Myometrial cell (primary cell): ENCODE results near the gene INSM2. TPM values are rescaled to one million over a fixed set of nuclear protein-coding genes. Genes with fewer than 3 reads are reported as not detected.

Source experiments
- total RNA-seq: library from RNA; depleted of rRNA; stranded (reverse); fragments of >200 nt; gene quantifications from 2 replicates; pipeline ENCODE4 v1.2.3, GENCODE V29; 2015

The INSM2 gene, protein sequence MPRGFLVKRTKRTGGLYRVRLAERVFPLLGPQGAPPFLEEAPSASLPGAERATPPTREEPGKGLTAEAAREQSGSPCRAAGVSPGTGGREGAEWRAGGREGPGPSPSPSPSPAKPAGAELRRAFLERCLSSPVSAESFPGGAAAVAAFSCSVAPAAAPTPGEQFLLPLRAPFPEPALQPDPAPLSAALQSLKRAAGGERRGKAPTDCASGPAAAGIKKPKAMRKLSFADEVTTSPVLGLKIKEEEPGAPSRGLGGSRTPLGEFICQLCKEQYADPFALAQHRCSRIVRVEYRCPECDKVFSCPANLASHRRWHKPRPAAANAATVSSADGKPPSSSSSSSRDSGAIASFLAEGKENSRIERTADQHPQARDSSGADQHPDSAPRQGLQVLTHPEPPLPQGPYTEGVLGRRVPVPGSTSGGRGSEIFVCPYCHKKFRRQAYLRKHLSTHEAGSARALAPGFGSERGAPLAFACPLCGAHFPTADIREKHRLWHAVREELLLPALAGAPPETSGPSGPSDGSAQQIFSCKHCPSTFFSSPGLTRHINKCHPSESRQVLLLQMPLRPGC
- not detected in 2 replicates for total RNA-seq

DNA sequence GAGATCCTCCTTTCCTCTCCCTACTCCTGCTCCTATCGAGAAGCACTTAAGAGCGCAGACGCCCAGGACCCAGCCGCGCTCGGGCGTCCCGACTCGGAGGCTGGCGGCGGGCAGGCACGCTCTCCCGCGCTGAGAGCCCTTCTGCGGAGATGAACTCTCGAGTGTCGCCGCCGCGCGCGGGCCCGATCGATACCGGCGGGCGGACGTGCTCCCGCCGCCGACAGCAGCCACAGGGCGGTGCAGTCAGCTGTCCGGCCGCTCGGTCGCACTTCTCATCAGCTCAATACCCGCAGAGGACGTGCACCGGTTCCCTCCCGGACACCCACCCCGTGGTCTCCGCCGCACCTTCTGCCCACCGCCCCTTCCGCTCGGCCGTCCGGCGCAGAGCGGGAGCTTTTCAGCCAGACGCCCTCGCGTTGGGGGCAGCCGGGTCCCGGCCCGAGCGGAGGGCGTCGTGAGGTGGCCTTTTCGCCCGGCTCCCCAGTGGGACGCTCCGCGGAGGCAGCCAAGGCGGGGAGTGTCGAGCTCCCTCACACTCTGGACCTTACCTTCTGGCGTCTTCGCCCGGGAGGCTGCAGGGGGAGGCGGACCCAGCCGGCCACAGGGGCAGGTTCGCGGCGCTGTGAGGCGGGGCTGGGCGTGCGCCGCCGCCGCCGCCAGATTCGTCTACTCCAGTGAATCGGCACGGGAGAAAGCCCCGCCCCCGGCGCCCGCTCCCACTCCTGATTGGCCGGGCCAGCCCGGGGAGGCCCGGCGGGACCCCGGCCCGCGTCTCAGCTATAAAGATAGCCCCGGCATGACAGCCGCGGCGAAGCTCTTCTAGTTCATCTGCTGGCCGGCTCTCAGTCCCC is at the start of gene INSM2:
Gene INSM2, plus strand, starts transcription at position 808 of the 851 bp plus-strand sequence. CDS start 89 bp downstream, outside the sequence.

Other genes starting within 250 kb of the INSM2 start
- 293 and 324 TPM in 2 replicates for gene PSMA6, start 241.8 kb upstream of the INSM2 start, total RNA-seq
- 133 and 147 TPM in 2 replicates for gene NFKBIA, start 129.4 kb upstream of the INSM2 start, total RNA-seq